Stimulated activated CD4-positive, alpha-beta T cell treated with anti-CD3 and anti-CD28 coated beads, Interleukin-2, amount 100 ng/mL, for 48 hours (primary cell): ENCODE results near the gene ACOX2.

Source experiments
- DNase-seq, 2 donors: peaks; one replicate each; pipeline ENCODE4 v3.0.0-alpha.2; 2020

Gene ACOX2

GRCh38 chr3:58471025-58471887 is 65.7 kb downstream of the ACOX2 start:
- DNase-seq, result peak; percentile 21 to 44

GRCh38 chr3:58470363-58471024 is 66.5 kb downstream of the ACOX2 start:
- no peak for DNase-seq

DNA sequence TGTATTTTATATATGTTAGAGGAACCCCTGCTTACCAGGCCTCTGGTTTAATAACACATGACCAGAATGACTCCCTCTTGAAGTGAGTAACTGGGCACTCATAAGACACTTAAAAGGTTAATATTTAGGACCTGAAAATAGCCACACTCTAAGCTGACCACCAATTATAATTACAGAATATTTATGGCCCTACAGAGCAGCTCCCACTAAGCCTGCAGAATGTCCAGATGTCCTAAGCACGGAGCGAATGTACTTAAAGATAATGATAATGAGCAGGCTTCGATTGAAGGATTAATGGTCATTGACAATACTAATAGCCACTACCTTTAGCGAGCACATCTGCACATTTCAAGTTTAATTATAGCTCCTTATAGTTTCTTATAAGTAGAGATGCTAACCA is 67.9 kb downstream of the ACOX2 start:
- DNase-seq, result no peak

GRCh38 chr3:58466899-58467563 is 70.0 kb downstream of the ACOX2 start:
- DNase-seq, result no peak

DNA sequence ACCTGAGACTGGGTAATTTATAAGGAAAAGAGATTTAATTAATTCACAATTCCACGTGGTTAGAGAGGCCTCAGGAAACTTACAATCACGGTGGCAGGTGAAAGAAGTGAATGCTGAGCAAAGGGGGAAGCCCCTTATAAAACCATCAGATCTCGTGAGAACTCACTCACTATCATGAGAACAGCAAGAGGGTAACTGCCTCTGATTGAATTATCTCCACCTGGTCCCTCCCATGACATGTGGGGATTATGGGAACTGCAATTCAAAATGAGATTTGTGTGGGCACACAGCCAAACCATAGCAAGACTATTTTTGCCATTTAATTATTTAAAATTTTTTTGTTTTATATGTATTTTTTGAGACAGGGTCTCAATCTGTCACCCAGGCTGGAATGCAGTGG is 72.1 kb downstream of the ACOX2 start:
- peak in 1 of 2 donors; percentile 15 for DNase-seq

GRCh38 chr3:58463942-58464271 is 73.1 kb downstream of the ACOX2 start:
- DNase-seq, result no peak

DNA sequence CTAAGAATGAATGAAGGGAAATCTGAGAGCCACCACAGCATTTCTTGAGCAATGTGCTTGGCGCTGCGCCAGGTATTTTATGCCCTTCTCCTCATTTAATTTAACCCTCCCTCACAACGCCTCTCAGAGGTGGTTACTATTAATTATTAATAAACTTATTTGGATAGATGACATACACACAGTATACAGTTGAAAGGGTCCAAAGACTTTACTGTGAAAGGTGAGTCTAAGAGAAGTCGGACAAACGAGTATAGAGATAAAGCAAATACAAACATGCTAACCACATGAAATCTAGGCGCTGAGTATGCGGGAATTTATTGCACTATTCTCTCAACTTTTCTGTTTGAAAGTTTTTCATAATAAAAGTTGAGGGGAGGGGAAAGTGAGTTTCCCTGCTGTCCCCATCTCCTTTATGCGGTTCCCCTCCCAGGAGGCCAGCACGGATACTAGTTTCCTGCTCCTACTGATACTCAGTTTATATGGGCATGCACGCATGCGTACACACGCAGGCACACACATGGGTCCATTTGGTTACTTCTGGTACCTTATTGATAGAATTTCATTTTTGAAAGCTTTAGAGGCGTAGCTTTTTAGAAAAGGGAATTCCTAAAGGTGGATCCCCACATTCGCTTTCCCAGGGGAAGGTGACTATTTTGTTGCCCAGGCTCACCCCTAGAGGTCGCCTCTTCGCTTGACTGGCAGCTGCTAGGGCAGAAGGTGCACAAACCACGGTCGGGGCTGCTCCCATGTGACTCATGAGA is 73.6 kb downstream of the ACOX2 start:
- peak; percentile 72 to 73 for DNase-seq

- no peak for DNase-seq
Measured at GRCh38 chr3:58462829-58463180, 74.2 kb downstream of the ACOX2 start.

DNA sequence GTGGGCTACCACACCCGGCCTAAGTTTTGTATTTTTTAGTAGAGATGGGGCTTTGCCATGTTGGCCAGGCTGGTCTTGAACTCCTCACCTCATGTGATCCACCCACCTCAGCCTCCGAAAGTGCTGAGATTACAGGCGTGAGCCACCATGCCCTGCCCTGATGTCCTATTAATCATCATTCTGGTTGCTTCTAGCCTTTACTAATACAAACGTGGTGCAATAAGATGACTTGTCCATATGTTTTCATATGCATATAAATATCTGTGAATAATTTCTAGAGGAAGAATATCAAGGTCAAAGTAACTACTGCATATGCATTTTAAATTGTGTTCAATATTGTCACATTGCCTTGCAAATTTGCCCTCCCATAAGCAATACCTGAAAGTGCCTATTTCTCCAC is 77.8 kb downstream of the ACOX2 start:
- DNase-seq, result no peak
